Measurements from ENCODE around the gene CCL14.

Gene CCL14

DNA sequence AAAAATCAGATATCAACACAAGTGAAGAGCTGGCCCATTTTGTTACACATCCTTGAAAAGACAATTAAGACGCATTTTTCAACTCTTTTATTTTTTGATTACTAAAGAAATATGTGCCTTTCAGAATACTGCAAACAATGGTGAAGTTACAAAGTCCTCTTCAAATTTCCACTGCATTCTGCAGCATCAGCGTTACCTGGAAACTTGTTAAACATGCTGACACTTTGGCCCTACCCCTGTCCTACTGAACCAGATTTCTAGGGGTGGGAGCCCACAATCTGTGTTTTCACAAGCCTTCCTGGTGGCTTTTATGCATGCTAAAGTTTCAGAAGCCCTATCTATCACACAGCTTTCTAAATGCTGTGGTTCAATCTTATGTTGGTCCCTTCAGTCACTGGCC lies 4.5 kb upstream of the CCL14 start:
- no peak overlapping the region for H3K27ac ChIP-seq (ENCODE audit: low read length)

GRCh38 chr17:35988164-35988563 lies 1.6 kb upstream of the CCL14 start:
- Histone ChIP-seq H3K4me3 (ENCODE audit: low read length) (no peak overlapping the region), H3K4me1 (ENCODE audit: control insufficient read depth, insufficient read depth, low read length) (no peaks in the 10 kb centered on the region), H3K27me3 (ENCODE audit: control insufficient read depth, insufficient read depth, low read length) (no peaks in the 10 kb centered on the region), H3K27ac (ENCODE audit: low read length) (no peak overlapping the region), H3K36me3 (ENCODE audit: control insufficient read depth, insufficient read depth, low read length) (no peaks in the 10 kb centered on the region), H3K9me3 (ENCODE audit: control insufficient read depth, insufficient read depth, low read length) (no peaks in the 10 kb centered on the region)
- DNase-seq (ENCODE audit: low read depth, low spot score), result no peak

More for the DNA sequence above, 4.5 kb upstream of the CCL14 start:
- WGBS (ENCODE audit: insufficient coverage, insufficient read length), result no CpG with 5 or more reads among the region's 2 CpGs
- Histone ChIP-seq H3K36me3 (ENCODE audit: control insufficient read depth, insufficient read depth, low read length) (no peaks in the 10 kb centered on the region), H3K27me3 (ENCODE audit: control insufficient read depth, insufficient read depth, low read length) (no peaks in the 10 kb centered on the region), H3K9me3 (ENCODE audit: control insufficient read depth, insufficient read depth, low read length) (no peaks in the 10 kb centered on the region), H3K4me1 (ENCODE audit: control insufficient read depth, insufficient read depth, low read length) (no peaks in the 10 kb centered on the region), H3K4me3 (ENCODE audit: low read length) (no peak overlapping the region)
- no peak for DNase-seq (ENCODE audit: low read depth, low spot score)

GRCh38 chr17:35984140-35984539 lies 2.4 kb downstream of the CCL14 start:
- no peak for DNase-seq (ENCODE audit: low read depth, low spot score)
- WGBS (ENCODE audit: insufficient coverage, insufficient read length), result no CpG with 5 or more reads among the region's 6 CpGs
- Histone ChIP-seq H3K4me1 (ENCODE audit: control insufficient read depth, insufficient read depth, low read length) (no peaks in the 10 kb centered on the region), H3K4me3 (ENCODE audit: low read length) (no peak overlapping the region), H3K9me3 (ENCODE audit: control insufficient read depth, insufficient read depth, low read length) (no peaks in the 10 kb centered on the region), H3K27ac (ENCODE audit: low read length) (no peak overlapping the region), H3K36me3 (ENCODE audit: control insufficient read depth, insufficient read depth, low read length) (no peaks in the 10 kb centered on the region), H3K27me3 (ENCODE audit: control insufficient read depth, insufficient read depth, low read length) (no peaks in the 10 kb centered on the region)

GRCh38 chr17:35982409-35983191 lies 3.9 kb downstream of the CCL14 start:
- Histone ChIP-seq H3K4me1 (ENCODE audit: control insufficient read depth, insufficient read depth, low read length) (no peaks in the 10 kb centered on the region), H3K27ac (ENCODE audit: low read length) (no peak overlapping the region), H3K27me3 (ENCODE audit: control insufficient read depth, insufficient read depth, low read length) (no peaks in the 10 kb centered on the region), H3K4me3 (ENCODE audit: low read length) (no peak overlapping the region), H3K9me3 (ENCODE audit: control insufficient read depth, insufficient read depth, low read length) (no peaks in the 10 kb centered on the region), H3K36me3 (ENCODE audit: control insufficient read depth, insufficient read depth, low read length) (no peaks in the 10 kb centered on the region)
- no peak for DNase-seq (ENCODE audit: low read depth, low spot score)
- no CpG with 5 or more reads among the region's 3 CpGs for WGBS (ENCODE audit: insufficient coverage, insufficient read length)

DNA sequence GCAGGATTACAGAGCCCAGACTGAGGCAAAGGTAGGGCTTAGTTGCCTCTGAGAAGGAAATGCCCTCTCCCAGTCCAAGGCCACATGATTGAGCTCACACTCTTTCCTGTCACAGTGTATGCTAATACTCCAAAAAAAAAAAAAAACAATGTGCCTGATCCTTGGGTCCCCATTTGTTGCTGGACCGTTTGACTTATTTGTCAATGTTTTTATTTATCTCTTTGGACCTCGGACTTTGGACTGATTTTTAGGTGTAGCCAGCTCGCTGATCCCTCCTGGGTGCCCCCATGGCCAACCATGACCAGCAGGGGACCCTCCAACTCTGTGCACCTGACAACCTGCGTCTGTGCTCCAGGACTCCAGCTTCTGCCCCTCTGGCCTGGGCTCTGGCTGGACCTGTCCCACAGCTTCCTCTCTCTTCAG lies 4.6 kb downstream of the CCL14 start:
- H3K4me1 ChIP-seq (ENCODE audit: control insufficient read depth, insufficient read depth, low read length), result no peaks in the 10 kb centered on the region
- DNase-seq (ENCODE audit: low read depth, low spot score), result no peak
- no peaks in the 10 kb centered on the region for H3K9me3 ChIP-seq (ENCODE audit: control insufficient read depth, insufficient read depth, low read length)
- H3K36me3 ChIP-seq (ENCODE audit: control insufficient read depth, insufficient read depth, low read length), result no peaks in the 10 kb centered on the region
- H3K27ac ChIP-seq (ENCODE audit: low read length), result no peak overlapping the region
- WGBS (ENCODE audit: insufficient coverage, insufficient read length), result no CpG with 5 or more reads among the region's 4 CpGs
- H3K4me3 ChIP-seq (ENCODE audit: low read length), result no peak overlapping the region
- H3K27me3 ChIP-seq (ENCODE audit: control insufficient read depth, insufficient read depth, low read length), result no peaks in the 10 kb centered on the region

- no peak within 1 kb of the TSS for H3K27ac ChIP-seq (ENCODE audit: low read length)
- DNase-seq (ENCODE audit: low read depth, low spot score), result no peak
- H3K4me3 ChIP-seq (ENCODE audit: low read length), result no peak within 1 kb of the TSS
- no peaks in the 10 kb centered on the region for H3K36me3 ChIP-seq (ENCODE audit: control insufficient read depth, insufficient read depth, low read length)
- H3K27me3 ChIP-seq (ENCODE audit: control insufficient read depth, insufficient read depth, low read length), result no peaks in the 10 kb centered on the region
- no CpG with 5 or more reads among the region's 12 CpGs for WGBS (ENCODE audit: insufficient coverage, insufficient read length)
- no peaks in the 10 kb centered on the region for H3K9me3 ChIP-seq (ENCODE audit: control insufficient read depth, insufficient read depth, low read length)
- H3K4me1 ChIP-seq (ENCODE audit: control insufficient read depth, insufficient read depth, low read length), result no peaks in the 10 kb centered on the region
Measured at GRCh38 chr17:35981246-35981645, 5.3 kb downstream of the CCL14 start, which contains the start of gene CCL16. TSS of gene CCL16 (minus strand) at chr17:35981497. CDS start at chr17:35981420, 77 bp downstream.

- Histone ChIP-seq H3K9me3 (ENCODE audit: control insufficient read depth, insufficient read depth, low read length) (no peaks in the 10 kb centered on the region), H3K36me3 (ENCODE audit: control insufficient read depth, insufficient read depth, low read length) (no peaks in the 10 kb centered on the region), H3K27me3 (ENCODE audit: control insufficient read depth, insufficient read depth, low read length) (no peaks in the 10 kb centered on the region), H3K4me3 (ENCODE audit: low read length) (no peak overlapping the region), H3K27ac (ENCODE audit: low read length) (no peak overlapping the region), H3K4me1 (ENCODE audit: control insufficient read depth, insufficient read depth, low read length) (no peaks in the 10 kb centered on the region)
- no CpG with 5 or more reads among the region's 3 CpGs for WGBS (ENCODE audit: insufficient coverage, insufficient read length)
- no peak for DNase-seq (ENCODE audit: low read depth, low spot score)
Measured at GRCh38 chr17:35978346-35978745, 8.2 kb downstream of the CCL14 start.

- Histone ChIP-seq H3K27me3 (ENCODE audit: control insufficient read depth, insufficient read depth, low read length) (no peaks in the 10 kb centered on the region), H3K9me3 (ENCODE audit: control insufficient read depth, insufficient read depth, low read length) (no peaks in the 10 kb centered on the region), H3K36me3 (ENCODE audit: control insufficient read depth, insufficient read depth, low read length) (no peaks in the 10 kb centered on the region), H3K4me1 (ENCODE audit: control insufficient read depth, insufficient read depth, low read length) (no peaks in the 10 kb centered on the region), H3K27ac (ENCODE audit: low read length) (no peak overlapping the region), H3K4me3 (ENCODE audit: low read length) (no peak overlapping the region)
- DNase-seq (ENCODE audit: low read depth, low spot score), result no peak
- WGBS (ENCODE audit: insufficient coverage, insufficient read length), result no CpG with 5 or more reads among the region's 7 CpGs
Measured at GRCh38 chr17:35977509-35977908, 9.0 kb downstream of the CCL14 start.

DNA sequence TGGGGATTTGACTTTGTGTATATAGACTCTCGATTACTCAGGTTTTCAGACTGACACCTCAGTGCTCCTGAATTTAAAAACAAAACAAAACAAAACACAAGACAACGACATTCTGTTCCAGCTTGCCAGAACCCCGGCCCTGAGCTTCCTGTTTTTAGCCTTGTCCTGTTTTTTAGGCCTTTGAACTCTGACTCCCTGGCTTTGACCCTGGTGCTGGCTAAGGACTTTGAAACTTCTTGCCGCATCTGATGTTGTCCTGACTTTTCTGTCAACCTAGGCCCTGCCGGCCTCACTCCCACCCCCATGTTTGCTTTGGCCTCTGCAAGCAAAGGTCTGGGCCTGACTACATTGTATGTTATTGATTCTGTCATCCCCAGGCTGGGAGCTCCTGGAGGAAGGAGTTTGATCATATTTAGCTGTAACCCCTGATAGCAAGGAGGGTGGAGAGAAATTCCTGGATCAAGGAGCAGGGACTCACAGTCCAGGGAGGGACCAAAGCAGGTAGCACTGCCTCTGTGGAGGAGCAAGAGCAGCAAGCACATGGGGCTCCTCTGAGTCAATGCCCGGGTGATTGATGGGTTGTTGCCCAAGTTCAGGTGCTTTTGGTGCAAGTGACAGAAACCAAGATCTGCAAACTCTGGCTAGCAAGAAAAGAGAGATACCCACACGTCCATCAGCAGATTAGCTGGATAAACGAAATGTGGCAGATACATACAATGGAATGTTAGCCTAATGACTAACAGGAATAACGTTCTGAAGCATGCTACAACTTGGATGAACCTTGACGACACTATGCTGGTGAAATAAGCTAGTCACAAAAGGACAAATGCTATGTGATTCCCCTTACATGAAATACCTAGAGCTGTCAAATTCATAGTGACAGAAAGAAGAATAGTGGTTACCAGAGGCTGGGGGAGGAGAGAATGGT lies 12.9 kb downstream of the CCL14 start:
- H3K27me3 ChIP-seq (ENCODE audit: control insufficient read depth, insufficient read depth, low read length), result no peaks in the 10 kb centered on the region
- H3K4me1 ChIP-seq (ENCODE audit: control insufficient read depth, insufficient read depth, low read length), result no peaks in the 10 kb centered on the region
- no peaks in the 10 kb centered on the region for H3K9me3 ChIP-seq (ENCODE audit: control insufficient read depth, insufficient read depth, low read length)
- no peak for DNase-seq (ENCODE audit: low read depth, low spot score)
- H3K4me3 ChIP-seq (ENCODE audit: low read length), result no peak overlapping the region
- H3K27ac ChIP-seq (ENCODE audit: low read length), result no peak overlapping the region
- no CpG with 5 or more reads among the region's 10 CpGs for WGBS (ENCODE audit: insufficient coverage, insufficient read length)
- H3K36me3 ChIP-seq (ENCODE audit: control insufficient read depth, insufficient read depth, low read length), result no peaks in the 10 kb centered on the region

DNA sequence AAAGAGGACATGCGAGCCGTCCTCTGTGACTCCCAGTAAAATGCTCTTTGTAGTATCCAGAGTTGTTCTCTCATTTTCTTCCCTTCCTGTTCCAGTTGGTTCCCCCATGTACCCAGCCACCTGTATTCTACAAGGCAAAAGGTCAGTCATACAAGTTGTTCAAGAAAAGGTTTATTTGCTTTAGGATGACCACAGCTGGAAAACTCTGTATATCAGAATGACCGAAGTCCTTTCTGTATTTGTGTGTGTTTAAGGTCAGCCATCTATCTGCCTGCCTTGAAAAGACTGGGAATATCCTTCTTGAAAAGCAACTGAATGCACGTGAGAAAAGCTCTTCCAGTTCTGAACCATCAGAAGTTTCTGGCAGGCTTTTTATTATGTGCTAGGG lies 13.6 kb downstream of the CCL14 start:
- no CpG with 5 or more reads among the region's 4 CpGs for WGBS (ENCODE audit: insufficient coverage, insufficient read length)
- H3K27ac ChIP-seq (ENCODE audit: low read length), result no peak overlapping the region
- DNase-seq (ENCODE audit: low read depth, low spot score), result no peak

More for the DNA sequence above, 13.6 kb downstream of the CCL14 start:
- Histone ChIP-seq H3K36me3 (ENCODE audit: control insufficient read depth, insufficient read depth, low read length) (no peaks in the 10 kb centered on the region), H3K9me3 (ENCODE audit: control insufficient read depth, insufficient read depth, low read length) (no peaks in the 10 kb centered on the region), H3K4me1 (ENCODE audit: control insufficient read depth, insufficient read depth, low read length) (no peaks in the 10 kb centered on the region), H3K4me3 (ENCODE audit: low read length) (no peak overlapping the region), H3K27me3 (ENCODE audit: control insufficient read depth, insufficient read depth, low read length) (no peaks in the 10 kb centered on the region)

All from iPS DF 6.9 (cell line).